Transverse colon (tissue), 3 donors: ENCODE measurements around the gene SNN.

Experiments
- POLR2A ChIP-seq: fragments of 450-650 bp; IDR thresholded peaks from one replicate; pipeline ENCODE4 v1.6.1; 2016; ENCODE audit warnings: antibody characterized with exemption, mild to moderate bottlenecking, moderate library complexity
- TF ChIP-seq, protein P1 (sequence below), 5 experiments: fragments of 200-600 bp in 3 of 5; fragments of 450-650 bp in 2 of 5; sonication (generic) in 3 of 5; IDR thresholded peaks; 1 replicate in 2 of 5; 2 replicates in 3 of 5; pipeline ENCODE4 v1.5.1; 2016 to 2017; ENCODE audit warnings: antibody characterized with exemption in 5 of 5, inconsistent platforms in 3 of 5, mild to moderate bottlenecking in 2 of 5, moderate library complexity in 1 of 5

DNA sequence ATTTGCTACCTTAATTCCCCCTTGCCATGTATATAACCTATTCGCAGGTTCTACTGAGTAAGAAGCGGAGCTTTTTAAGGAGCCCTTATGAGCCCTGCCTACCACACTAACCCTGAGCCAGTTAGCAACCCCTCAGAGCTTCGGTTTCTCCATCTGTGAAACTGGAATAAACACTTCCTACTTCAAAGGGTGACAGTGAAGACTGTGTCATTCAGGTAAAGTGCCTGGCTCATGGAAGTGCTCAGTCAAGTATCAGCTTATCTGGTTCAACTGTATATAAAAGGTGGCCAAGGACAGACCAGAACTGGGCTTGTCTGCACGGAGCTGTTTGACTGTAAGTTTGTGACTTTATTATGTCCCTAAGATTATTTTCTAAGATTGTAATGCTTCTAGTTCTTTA lies 43.4 kb downstream of the SNN start:
- TF ChIP-seq, protein P1, sequence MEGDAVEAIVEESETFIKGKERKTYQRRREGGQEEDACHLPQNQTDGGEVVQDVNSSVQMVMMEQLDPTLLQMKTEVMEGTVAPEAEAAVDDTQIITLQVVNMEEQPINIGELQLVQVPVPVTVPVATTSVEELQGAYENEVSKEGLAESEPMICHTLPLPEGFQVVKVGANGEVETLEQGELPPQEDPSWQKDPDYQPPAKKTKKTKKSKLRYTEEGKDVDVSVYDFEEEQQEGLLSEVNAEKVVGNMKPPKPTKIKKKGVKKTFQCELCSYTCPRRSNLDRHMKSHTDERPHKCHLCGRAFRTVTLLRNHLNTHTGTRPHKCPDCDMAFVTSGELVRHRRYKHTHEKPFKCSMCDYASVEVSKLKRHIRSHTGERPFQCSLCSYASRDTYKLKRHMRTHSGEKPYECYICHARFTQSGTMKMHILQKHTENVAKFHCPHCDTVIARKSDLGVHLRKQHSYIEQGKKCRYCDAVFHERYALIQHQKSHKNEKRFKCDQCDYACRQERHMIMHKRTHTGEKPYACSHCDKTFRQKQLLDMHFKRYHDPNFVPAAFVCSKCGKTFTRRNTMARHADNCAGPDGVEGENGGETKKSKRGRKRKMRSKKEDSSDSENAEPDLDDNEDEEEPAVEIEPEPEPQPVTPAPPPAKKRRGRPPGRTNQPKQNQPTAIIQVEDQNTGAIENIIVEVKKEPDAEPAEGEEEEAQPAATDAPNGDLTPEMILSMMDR (IDR thresholded peaks at IDR 0.05): no peak
- TF ChIP-seq POLR2A: no peak
